Mammary epithelial cell (primary cell): ENCODE data around the gene AKR1C3.
"Not testable (repeated sequence)": the region's sequence is repeated elsewhere in the genome, so short reads cannot be mapped to it uniquely, and the experiment has no call there.

ENCODE experiments used
- EZH2 ChIP-seq: IDR thresholded peaks from 2 replicates; pipeline ENCODE4 v1.6.1; 2012; ENCODE audit warnings: low read length, inconsistent platforms, borderline replicate concordance
- TF ChIP-seq, protein P1 (sequence below), 2 donors: IDR thresholded peaks in 1 of 2; conservative IDR thresholded peaks in 1 of 2; 2 replicates each; pipeline ENCODE4 v1.5.1; 2011 to 2012; ENCODE audit warnings: inconsistent platforms in 2 of 2, low read length in 2 of 2, mild to moderate bottlenecking in 2 of 2, control low read depth in 1 of 2, low read depth in 1 of 2; ENCODE audit not compliant: insufficient read depth in 1 of 2; ENCODE audit errors: extremely low read depth in 1 of 2

DNA sequence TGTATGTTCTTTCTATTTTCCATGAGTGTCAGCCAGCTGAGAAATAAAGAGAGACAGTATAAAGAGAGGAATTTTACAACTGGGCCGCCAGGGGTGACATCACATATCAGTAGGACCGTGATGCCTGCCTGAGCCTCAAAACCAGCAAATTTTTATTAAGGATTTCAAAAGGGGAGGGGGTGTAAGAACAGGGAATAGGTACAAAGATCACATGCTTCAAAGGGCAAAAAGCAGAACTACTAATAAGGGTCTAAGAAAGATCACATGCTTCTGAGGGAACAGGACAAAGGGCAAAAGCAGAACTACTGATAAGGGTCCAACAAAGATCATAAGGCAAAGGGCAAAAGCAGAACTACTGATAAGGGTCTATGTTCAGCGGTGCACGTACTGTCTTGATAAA is 43.5 kb downstream of the AKR1C3 start:
- TF ChIP-seq, protein P1, sequence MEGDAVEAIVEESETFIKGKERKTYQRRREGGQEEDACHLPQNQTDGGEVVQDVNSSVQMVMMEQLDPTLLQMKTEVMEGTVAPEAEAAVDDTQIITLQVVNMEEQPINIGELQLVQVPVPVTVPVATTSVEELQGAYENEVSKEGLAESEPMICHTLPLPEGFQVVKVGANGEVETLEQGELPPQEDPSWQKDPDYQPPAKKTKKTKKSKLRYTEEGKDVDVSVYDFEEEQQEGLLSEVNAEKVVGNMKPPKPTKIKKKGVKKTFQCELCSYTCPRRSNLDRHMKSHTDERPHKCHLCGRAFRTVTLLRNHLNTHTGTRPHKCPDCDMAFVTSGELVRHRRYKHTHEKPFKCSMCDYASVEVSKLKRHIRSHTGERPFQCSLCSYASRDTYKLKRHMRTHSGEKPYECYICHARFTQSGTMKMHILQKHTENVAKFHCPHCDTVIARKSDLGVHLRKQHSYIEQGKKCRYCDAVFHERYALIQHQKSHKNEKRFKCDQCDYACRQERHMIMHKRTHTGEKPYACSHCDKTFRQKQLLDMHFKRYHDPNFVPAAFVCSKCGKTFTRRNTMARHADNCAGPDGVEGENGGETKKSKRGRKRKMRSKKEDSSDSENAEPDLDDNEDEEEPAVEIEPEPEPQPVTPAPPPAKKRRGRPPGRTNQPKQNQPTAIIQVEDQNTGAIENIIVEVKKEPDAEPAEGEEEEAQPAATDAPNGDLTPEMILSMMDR (conservative IDR thresholded peaks at IDR 0.05 in 1 of 2, IDR thresholded peaks at IDR 0.05 in 1 of 2; ENCODE audit: extremely low read depth in 1 of 2, insufficient read depth in 1 of 2, low read depth in 1 of 2, low read length in 2 of 2) = not testable (repeated sequence)
- TF ChIP-seq EZH2 = not testable (repeated sequence)
